Ovary (tissue), 3 donors: Measurements from ENCODE around the gene WASF1.

Experiments used
- CTCF ChIP-seq, 3 donors: fragments of 450-650 bp in 2 of 3; fragments of 200-600 bp in 1 of 3; IDR thresholded peaks; one replicate each; pipeline versions ENCODE4 v1.5.1 to v1.8.0; 2016 to 2022; ENCODE audit warnings: antibody characterized with exemption in 3 of 3, mild to moderate bottlenecking in 1 of 3
- POLR2A ChIP-seq: fragments of 450-650 bp; IDR thresholded peaks from one replicate; pipeline ENCODE4 v1.6.1; 2017; ENCODE audit warnings: antibody characterized with exemption, mild to moderate bottlenecking, moderate library complexity
- donor health status: DM: no; HTN: no; CAD: no.

- TF ChIP-seq CTCF (IDR thresholded peaks at IDR 0.05) (no peak), POLR2A (no peak)
Measured at GRCh38 chr6:110105296-110105695, 74.2 kb downstream of the WASF1 start.
